Right lobe of liver (tissue), 4 donors: ENCODE data around the gene HLA-DRB1.

Experiments
- POLR2A ChIP-seq: fragments of 450-650 bp; IDR thresholded peaks from one replicate; pipeline ENCODE4 v1.6.1; 2017; ENCODE audit warnings: antibody characterized with exemption, mild to moderate bottlenecking
- TF ChIP-seq, protein P1 (sequence below), 4 donors: fragments of 200-600 bp in 3 of 4; fragments of 450-650 bp in 1 of 4; IDR thresholded peaks; one replicate each; pipeline versions ENCODE4 v1.5.1 to v1.8.0; 2016 to 2022; ENCODE audit warnings: antibody characterized with exemption in 4 of 4, mild to moderate bottlenecking in 2 of 4
- donor health status: DM: no; HTN: no; CAD: no.
- donor health status: DM: no; HTN: no; CAD: no.
- donor health status: DM: no; HTN: yes; CAD: no.

DNA sequence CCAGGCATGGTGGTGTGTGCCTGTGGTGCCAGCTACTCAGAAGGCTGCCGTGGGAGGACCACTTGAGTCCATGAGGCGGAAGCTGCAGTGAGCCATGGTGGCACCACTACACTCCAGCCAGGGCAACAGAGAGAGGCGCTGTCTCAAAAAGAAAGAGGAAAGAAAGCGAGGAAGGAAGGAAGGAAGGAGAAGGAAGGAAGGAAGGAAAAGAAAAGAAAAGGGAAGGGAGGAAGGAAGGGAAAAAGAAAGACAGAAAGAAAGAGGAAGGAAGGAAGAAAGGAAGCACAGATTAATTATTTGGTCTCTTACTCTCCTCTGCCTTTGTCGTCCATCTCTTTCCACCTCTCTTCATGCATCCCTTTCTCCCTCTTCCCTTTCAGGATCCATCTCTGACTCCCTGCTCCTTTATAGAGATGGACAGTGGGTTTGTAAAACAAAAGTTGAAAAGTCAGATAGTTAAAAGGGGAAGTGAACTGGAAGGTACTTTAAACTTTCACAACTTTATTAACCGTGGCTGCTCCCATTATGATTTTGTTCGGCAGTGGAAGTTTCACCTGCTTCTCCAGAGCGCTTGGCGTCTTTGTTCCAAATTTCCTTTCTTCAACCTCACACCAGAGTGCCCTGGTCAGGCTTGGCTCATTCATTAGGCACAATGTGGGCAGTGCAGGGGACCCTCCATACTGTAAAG is 49.0 kb upstream of the HLA-DRB1 start:
- TF ChIP-seq, protein P1, sequence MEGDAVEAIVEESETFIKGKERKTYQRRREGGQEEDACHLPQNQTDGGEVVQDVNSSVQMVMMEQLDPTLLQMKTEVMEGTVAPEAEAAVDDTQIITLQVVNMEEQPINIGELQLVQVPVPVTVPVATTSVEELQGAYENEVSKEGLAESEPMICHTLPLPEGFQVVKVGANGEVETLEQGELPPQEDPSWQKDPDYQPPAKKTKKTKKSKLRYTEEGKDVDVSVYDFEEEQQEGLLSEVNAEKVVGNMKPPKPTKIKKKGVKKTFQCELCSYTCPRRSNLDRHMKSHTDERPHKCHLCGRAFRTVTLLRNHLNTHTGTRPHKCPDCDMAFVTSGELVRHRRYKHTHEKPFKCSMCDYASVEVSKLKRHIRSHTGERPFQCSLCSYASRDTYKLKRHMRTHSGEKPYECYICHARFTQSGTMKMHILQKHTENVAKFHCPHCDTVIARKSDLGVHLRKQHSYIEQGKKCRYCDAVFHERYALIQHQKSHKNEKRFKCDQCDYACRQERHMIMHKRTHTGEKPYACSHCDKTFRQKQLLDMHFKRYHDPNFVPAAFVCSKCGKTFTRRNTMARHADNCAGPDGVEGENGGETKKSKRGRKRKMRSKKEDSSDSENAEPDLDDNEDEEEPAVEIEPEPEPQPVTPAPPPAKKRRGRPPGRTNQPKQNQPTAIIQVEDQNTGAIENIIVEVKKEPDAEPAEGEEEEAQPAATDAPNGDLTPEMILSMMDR (IDR thresholded peaks at IDR 0.05) = no peak
- TF ChIP-seq POLR2A = no peak
